Mononuclear cell (primary cell): Measurements from ENCODE around the gene MGMT. TPM values are rescaled to one million over a fixed set of nuclear protein-coding genes. Genes with fewer than 3 reads are reported as not detected.

Experiments used
- H3K27me3 ChIP-seq: 2 replicates; pipeline ENCODE4 v1.6.0; 2011; ENCODE audit warnings: low read length, control low read depth; ENCODE audit not compliant: insufficient read depth
- H3K4me1 ChIP-seq: 2 replicates; pipeline ENCODE4 v1.5.1; 2011; ENCODE audit warnings: mild to moderate bottlenecking, low read length, control low read depth; ENCODE audit not compliant: insufficient read depth
- H3K4me3 ChIP-seq: 2 replicates; pipeline ENCODE4 v1.5.1; 2011; ENCODE audit warnings: mild to moderate bottlenecking, low read length, moderate library complexity
- H3K9me3 ChIP-seq: 2 replicates; pipeline ENCODE4 v1.5.1; 2011; ENCODE audit warnings: low read depth, mild to moderate bottlenecking, control low read depth, low read length
- total RNA-seq: library from RNA; depleted of rRNA; stranded (reverse); fragments of >200 nt; gene quantifications from one replicate; pipeline ENCODE4 v1.2.3, GENCODE V29; 2012

MGMT gene
- total RNA-seq, 1 donor, result 10.3 TPM

DNA sequence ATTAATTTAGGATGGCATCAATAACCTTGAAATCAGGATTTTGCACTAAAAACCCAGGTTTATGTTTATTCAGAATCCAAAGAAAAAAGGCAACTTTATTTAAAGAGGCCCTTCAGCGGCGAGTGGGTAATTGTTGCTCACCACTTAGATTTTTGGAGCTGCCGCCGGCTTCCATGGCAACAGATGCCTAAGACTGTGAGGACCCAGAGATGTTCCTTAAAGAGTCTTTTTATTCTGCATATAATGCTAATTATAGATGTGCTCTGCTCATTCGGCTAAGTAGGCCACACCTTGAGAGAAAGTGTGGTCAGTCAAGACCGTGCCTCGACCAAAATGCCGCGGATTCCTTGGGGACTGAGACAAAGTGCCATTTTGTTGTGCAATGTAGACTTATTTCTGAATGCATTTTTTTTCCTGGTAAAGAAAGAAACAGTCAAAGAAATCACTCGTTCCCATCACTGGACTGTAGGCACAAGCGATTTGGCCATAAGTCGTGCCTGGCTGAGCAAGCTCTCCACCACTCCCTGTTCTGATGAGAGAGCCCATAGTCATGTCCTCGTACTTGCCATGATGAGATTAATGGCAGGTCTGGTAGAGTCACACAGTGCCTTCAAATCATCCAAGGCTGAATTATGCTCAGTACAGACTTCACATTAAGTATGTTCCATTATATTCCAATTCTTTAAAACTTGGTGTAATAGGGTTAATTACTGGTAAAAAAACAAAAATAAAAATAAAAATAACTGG is 21.4 kb upstream of the MGMT start:
- H3K9me3 ChIP-seq, result no peaks in the 10 kb centered on the region
- no peaks in the 10 kb centered on the region for H3K27me3 ChIP-seq
- H3K4me3 ChIP-seq, result no peak overlapping the region
- no peaks in the 10 kb centered on the region for H3K4me1 ChIP-seq

GRCh38 chr10:129446183-129446581 is 20.9 kb upstream of the MGMT start:
- H3K4me3 ChIP-seq, result no peak overlapping the region
- no peaks in the 10 kb centered on the region for H3K27me3 ChIP-seq
- no peaks in the 10 kb centered on the region for H3K4me1 ChIP-seq
- no peaks in the 10 kb centered on the region for H3K9me3 ChIP-seq

DNA sequence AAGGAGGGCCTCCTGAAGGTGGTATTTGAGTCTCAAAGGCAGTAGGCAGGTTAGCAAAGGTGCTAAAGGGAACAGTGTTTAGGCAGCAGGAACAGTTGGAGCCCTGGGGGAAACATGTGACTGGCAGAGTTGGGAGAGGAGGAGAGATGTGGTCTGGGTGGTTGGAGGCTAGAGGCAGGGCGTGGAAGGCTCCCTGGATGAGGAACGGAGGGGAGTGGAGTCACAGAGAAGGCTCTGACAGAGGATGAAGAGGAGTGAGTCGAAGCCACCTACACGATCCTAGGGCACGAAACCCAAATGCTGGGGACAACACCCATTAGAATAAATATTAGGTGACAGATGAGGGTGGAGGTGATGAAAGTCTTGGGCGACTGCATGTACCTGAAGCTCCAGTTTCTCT is 19.6 kb upstream of the MGMT start:
- Histone ChIP-seq H3K4me1 (no peaks in the 10 kb centered on the region), H3K27me3 (no peaks in the 10 kb centered on the region), H3K9me3 (no peaks in the 10 kb centered on the region), H3K4me3 (no peak overlapping the region)

- H3K4me3 ChIP-seq, result no peak overlapping the region
- no peaks in the 10 kb centered on the region for H3K27me3 ChIP-seq
- no peaks in the 10 kb centered on the region for H3K9me3 ChIP-seq
- no peaks in the 10 kb centered on the region for H3K4me1 ChIP-seq
Observed at GRCh38 chr10:129448086-129448485, 19.0 kb upstream of the MGMT start.

DNA sequence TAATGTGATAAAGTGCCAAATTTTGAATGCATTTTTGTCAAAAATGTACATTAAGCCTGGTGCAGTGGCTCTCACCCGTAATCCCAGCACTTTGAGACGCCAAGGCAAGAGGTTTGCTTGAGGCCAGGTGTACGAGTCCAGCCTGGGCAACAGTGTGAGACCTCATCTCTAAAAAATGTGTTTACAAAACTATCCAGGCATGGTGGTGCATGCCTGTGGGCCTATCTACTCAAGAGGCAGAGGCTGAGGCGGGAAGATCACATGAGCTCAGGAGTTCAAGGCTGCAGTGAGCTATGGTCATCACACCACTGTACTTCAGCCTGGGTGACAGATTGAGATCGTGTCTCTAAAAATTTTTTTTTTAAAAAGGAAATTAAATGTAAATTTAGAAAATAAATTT is 18.5 kb upstream of the MGMT start:
- no peaks in the 10 kb centered on the region for H3K27me3 ChIP-seq
- H3K4me1 ChIP-seq, result no peaks in the 10 kb centered on the region
- H3K9me3 ChIP-seq, result no peaks in the 10 kb centered on the region
- H3K4me3 ChIP-seq, result no peak overlapping the region

DNA sequence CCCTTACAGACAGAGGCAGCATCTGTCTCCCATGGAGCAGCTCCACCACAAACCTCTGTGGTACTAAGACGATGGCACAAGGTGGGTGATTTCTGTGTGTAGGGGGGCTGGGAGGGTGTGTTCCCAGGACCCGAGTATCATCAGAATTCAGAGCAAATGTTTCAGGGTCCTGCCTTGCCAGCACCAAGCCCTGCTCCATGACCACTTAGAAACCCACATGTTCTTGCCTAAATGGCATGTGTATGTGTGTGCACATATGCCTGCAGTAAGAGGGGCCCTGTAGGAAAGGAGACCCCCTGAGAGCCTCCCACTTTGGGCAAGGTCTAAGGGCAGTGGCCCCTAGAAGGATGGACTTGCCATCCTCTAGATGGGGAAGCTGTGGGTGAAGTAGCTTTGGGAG is 17.1 kb upstream of the MGMT start:
- Histone ChIP-seq H3K9me3 (no peaks in the 10 kb centered on the region), H3K4me1 (no peaks in the 10 kb centered on the region), H3K4me3 (no peak overlapping the region), H3K27me3 (no peaks in the 10 kb centered on the region)

DNA sequence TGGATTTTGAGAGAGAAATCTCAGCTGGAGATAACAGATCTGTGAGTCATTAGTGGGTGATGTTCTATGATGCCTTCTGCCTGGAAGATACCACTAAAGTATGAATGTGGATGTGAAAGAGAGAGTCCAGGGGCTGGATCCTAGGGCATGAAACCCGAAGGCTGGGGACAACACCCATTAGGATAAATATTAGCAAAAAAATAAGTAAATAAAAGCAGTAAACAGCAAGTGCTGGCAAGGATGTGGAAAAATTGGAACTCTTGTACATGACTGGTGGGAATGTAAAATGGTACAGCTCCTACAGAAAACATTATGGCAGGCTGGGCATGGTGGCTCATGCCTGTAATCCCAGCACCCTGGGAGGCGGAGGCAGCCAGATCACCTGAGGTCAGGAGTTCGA is 16.6 kb upstream of the MGMT start:
- Histone ChIP-seq H3K9me3 (no peaks in the 10 kb centered on the region), H3K4me1 (no peaks in the 10 kb centered on the region), H3K4me3 (no peak overlapping the region), H3K27me3 (peaks cover 2% of the 10 kb centered on the region)

- Histone ChIP-seq H3K9me3 (no peaks in the 10 kb centered on the region), H3K27me3 (peaks cover 8% of the 10 kb centered on the region), H3K4me1 (no peaks in the 10 kb centered on the region), H3K4me3 (no peak overlapping the region)
Observed at GRCh38 chr10:129455625-129456024, 11.4 kb upstream of the MGMT start.

DNA sequence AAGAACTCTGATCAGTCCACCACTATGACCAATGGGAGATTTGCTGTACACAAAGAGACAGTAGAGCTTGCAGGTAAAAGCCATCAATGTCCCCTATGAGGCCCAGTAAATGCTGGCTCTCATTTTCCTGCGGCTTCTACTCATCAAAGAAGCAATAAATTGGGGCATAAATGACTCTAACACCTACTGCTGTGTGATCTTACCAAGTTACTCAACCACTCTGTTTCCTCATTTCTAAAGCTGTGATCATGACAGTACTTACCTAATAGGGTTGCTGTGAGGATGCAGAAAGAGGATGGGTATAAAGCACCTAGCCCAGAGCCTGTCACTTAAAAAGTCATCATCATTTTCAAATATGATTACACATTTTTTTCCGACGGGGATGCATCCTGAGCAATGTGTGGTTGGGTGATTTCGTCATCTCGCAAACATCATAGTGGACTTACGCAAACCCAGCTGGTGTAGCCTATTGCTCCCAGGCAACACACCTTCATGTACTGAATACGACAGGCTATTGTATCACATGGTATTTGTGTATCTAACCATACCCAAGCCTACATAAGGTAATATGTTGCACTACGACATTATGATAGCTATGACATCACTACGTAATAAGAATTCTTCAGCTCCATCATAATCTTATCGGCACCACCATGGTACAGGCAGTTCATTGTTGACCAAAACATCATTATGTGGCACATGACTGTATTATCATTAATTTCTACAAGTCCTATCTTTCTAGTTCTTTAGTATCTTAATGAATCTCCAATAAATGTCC is 7.1 kb upstream of the MGMT start:
- Histone ChIP-seq H3K4me1 (no peaks in the 10 kb centered on the region), H3K4me3 (no peak overlapping the region), H3K27me3 (peaks cover 8% of the 10 kb centered on the region), H3K9me3 (no peaks in the 10 kb centered on the region)

DNA sequence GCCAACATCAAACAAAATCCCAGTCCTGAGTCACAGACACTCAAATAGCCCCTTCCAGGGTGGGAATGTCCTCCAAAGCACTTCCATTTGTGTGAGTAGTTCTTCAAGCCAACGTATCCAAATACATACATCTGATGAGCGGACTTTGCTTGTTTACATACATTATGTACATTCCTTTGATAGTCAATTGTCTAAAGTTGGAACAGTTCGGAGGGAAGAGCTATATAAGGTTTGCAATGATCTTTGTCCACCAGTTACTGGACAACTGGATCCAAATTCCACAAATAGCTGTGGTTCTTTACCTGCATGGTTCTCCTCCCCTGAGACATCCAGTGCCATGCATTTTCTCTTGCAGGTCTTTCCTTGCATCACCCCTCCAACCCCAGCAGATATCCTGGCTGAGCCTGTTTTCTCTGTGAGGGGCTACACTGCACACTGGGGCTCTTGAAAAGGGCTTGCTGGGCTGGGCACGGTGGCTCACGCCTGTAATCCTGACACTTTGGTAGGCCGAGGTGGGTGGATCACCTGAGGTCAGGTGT is 4.7 kb upstream of the MGMT start:
- H3K27me3 ChIP-seq, result no peaks in the 10 kb centered on the region
- H3K4me3 ChIP-seq, result no peak overlapping the region
- H3K4me1 ChIP-seq, result peaks cover 10% of the 10 kb centered on the region
- no peaks in the 10 kb centered on the region for H3K9me3 ChIP-seq

DNA sequence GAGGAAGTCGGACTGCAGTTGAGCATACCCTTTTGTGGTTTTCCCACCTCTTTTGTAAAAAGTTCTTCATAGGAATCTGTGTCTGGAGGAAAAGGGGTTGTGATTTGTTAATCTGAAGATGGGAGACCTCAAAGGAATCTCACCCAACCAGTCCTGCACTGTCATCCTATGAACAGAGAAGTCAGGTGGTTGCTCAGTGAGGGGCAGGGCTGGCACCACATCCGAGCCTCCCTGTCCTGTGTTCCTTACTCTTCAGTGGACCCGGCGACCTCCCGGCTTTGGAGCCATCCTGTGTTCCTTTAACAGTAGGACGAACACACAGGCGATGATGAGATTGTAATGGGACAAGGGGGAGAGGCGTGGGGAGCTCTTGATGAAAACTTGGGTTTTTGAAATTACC is 2.8 kb upstream of the MGMT start:
- H3K4me1 ChIP-seq, result peaks cover 17% of the 10 kb centered on the region
- H3K27me3 ChIP-seq, result no peaks in the 10 kb centered on the region
- H3K9me3 ChIP-seq, result no peaks in the 10 kb centered on the region
- no peak overlapping the region for H3K4me3 ChIP-seq

DNA sequence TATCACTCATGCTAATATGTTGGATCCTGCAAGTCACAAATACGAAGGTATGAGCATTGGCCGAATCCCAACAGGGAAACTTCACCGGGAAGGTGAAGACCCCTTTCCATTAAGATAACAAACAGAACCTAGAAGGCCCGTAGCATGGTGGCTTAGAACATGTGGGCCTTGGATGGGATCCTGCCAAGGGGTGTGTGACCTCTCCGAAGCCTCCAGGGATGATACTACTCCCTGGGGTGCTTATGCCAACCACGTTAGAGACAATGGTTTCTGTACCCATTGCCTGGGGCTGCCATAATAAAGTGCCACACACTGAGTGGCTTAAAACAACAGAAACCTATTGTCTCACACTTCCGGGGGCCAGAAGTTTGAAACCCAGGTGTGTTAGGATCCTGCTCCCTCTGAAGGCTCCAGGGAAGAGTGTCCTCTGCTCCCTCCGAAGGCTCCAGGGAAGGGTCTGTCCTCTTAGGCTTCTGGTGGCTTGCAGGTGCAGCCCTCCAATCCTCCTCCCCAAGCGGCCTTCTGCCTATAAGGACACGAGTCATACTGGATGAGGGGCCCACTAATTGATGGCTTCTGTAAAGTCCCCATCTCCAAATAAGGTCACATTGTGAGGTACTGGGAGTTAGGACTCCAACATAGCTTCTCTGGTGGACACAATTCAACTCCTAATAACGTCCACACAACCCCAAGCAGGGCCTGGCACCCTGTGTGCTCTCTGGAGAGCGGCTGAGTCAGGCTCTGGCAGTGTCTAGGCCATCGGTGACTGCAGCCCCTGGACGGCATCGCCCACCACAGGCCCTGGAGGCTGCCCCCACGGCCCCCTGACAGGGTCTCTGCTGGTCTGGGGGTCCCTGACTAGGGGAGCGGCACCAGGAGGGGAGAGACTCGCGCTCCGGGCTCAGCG is 992 bp upstream of the MGMT start:
- Histone ChIP-seq H3K4me3 (peak overlapping the region; percentile 51), H3K4me1 (peaks cover 17% of the 10 kb centered on the region), H3K9me3 (no peaks in the 10 kb centered on the region), H3K27me3 (no peaks in the 10 kb centered on the region)

DNA sequence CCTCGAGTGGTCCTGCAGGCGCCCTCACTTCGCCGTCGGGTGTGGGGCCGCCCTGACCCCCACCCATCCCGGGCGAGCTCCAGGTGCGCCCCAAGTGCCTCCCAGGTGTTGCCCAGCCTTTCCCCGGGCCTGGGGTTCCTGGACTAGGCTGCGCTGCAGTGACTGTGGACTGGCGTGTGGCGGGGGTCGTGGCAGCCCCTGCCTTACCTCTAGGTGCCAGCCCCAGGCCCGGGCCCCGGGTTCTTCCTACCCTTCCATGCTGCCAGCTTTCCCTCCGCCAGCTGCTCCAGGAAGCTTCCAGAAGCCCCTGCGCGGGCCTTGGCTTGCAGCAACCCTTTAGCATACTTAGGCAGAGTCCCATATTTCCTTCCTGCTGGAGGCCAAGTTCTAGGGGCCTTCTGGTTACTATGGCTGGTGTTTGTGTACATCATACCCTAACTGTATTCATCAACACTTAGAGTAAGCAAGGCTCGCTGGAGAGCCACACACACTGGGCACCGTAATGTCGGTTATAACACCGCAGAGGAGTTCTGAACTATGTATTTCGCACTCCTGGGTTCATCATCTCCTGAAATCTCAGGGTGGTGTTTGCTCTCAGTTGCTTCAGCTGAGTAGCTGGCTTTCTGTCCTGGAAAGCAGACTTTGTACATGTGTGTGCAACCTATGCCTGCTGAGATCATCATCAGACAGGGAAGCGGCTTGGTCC is 471 bp downstream of the MGMT start:
- Histone ChIP-seq H3K9me3 (no peaks in the 10 kb centered on the region), H3K4me1 (peaks cover 17% of the 10 kb centered on the region), H3K27me3 (no peaks in the 10 kb centered on the region), H3K4me3 (peak overlapping the region; percentile 68)

GRCh38 chr10:129468187-129468586 is 1.1 kb downstream of the MGMT start:
- Histone ChIP-seq H3K9me3 (no peaks in the 10 kb centered on the region), H3K4me1 (peaks cover 17% of the 10 kb centered on the region), H3K27me3 (no peaks in the 10 kb centered on the region), H3K4me3 (no peak overlapping the region)
